A673 (cell line): ENCODE measurements around the gene DLEU7. TPM values are rescaled to one million over a fixed set of nuclear protein-coding genes. Genes with fewer than 3 reads are reported as not detected.

Experiments used
- BruUV-seq: library from RNA; stranded (reverse); fragments of 400-500 nt; replicated peaks from 2 replicates; lab custom pipeline; 2021; lab: Mats Ljungman, UMichigan
- CTCF ChIA-PET: fragments of 300-600 bp; sonication (Branson Sonifier 250); formaldehyde crosslinking; loops from one replicate; lab custom pipeline; 2022; ENCODE audit warnings: antibody characterized with exemption; lab: Charles Lee
- POLR2A ChIA-PET: fragments of 300-600 bp; sonication (Branson Sonifier 250); formaldehyde crosslinking; loops from one replicate; lab custom pipeline; 2022; ENCODE audit warnings: antibody characterized with exemption; ENCODE audit not compliant: low non-redundant PET; lab: Charles Lee
- DNase-seq: peaks from one replicate; pipeline ENCODE4 v3.0.0-alpha.2; 2015; ENCODE audit warnings: low spot score
- H3K27ac ChIP-seq: fragments of 200-600 bp; sonication (generic); 2 replicates; pipeline ENCODE4 v1.5.1; 2016; ENCODE audit warnings: mixed run types, low read depth, mild to moderate bottlenecking, mixed read lengths, antibody characterized with exemption, low read length; ENCODE audit not compliant: poor library complexity, severe bottlenecking
- H3K27me3 ChIP-seq: fragments of 200-600 bp; sonication (generic); replicated peaks from 2 replicates; pipeline ENCODE4 v1.6.1; 2017; ENCODE audit warnings: mixed run types, low read depth, mild to moderate bottlenecking, mixed read lengths, antibody characterized with exemption, low read length; ENCODE audit not compliant: insufficient read depth, poor library complexity
- H3K36me3 ChIP-seq: fragments of 200-600 bp; sonication (generic); 2 replicates; pipeline ENCODE4 v1.6.1; 2016; ENCODE audit warnings: mixed run types, mild to moderate bottlenecking, mixed read lengths, antibody characterized with exemption, low read length; ENCODE audit not compliant: insufficient read depth, poor library complexity, severe bottlenecking
- H3K4me1 ChIP-seq: fragments of 200-600 bp; sonication (generic); 2 replicates; pipeline ENCODE4 v1.6.1; 2017; ENCODE audit warnings: mixed run types, mild to moderate bottlenecking, mixed read lengths, antibody characterized with exemption, low read length; ENCODE audit not compliant: insufficient read depth, poor library complexity, severe bottlenecking
- H3K4me3 ChIP-seq: fragments of 200-600 bp; sonication (generic); 2 replicates; pipeline ENCODE4 v1.5.1; 2016; ENCODE audit warnings: low read depth, mixed run types, mild to moderate bottlenecking, mixed read lengths, low read length; ENCODE audit not compliant: poor library complexity, severe bottlenecking
- H3K9me3 ChIP-seq: fragments of 200-600 bp; sonication (generic); 2 replicates; pipeline ENCODE4 v1.6.1; 2016; ENCODE audit warnings: mixed run types, low read depth, mild to moderate bottlenecking, mixed read lengths, antibody characterized with exemption, low read length; ENCODE audit not compliant: poor library complexity, severe bottlenecking
- EZH2 ChIP-seq: fragments of 200-600 bp; sonication (generic); IDR thresholded peaks from 2 replicates; pipeline ENCODE4 v1.6.1; 2017; ENCODE audit warnings: borderline replicate concordance, low read depth, mild to moderate bottlenecking, mixed read lengths, antibody characterized with exemption, low read length; ENCODE audit not compliant: poor library complexity, severe bottlenecking
- intact Hi-C: fragments of 100-400 bp; cut with micrococcal nuclease; formaldehyde crosslinking; loops from one replicate; pipeline ENCODE4 v1.10.0; 2022; ENCODE audit not compliant: unreplicated experiment
- total RNA-seq: library from RNA; stranded (reverse); gene quantifications from 2 replicates; pipeline ENCODE4 v1.2.3, GENCODE V29; 2021
- TF ChIP-seq, protein P1 (sequence below): fragments of 300-800, 200-600 bp; sonication (generic); conservative IDR thresholded peaks from 2 replicates; pipeline ENCODE4 v1.5.1; 2017; ENCODE audit warnings: low read depth, mild to moderate bottlenecking, antibody characterized with exemption, low read length, moderate library complexity, mixed read lengths

DLEU7 gene
- total RNA-seq, 1 experiment from 2014 or later, result not detected

DNA sequence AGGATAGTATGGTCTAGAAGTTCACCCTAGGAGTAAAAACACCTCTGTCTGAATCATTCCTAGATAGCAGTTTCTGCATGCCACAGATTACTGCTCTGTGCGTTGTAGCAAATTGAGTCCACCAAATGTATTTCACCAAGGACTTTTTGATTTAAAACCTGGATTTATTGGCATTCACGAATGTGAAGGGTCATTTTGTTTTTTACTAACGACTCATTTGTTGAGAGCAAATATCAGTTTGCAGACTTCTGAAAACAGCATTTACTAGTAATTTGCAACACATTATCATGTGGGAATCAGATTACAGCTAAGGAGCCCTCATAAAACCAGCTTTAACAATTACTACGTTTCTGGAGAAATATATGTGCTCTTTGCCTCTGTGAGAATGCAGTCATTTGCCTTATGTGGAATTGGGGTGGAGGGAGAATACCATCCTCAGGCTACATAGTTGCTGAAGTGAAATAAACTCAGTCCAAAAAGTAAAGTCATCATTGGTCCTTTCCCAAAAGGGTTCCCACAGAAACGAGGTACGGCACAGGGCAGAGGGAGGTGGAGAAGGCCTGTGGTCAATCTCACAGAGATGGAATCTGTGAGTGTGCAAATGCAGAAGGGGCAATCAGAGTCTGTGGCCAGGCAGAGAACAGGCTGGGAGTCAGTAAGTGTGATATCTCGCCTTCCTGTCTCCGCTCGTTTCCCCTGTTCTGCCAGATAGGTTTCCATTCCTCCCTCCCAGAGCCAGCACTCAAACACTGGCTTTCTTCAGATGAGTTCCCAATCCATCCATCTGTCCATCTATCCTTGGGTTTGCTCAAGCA lies 63.1 kb downstream of the DLEU7 start:
- H3K4me3 ChIP-seq, result no peak overlapping the region
- ChIA-PET POLR2A (no interaction called here), CTCF (no interaction called here)
- H3K27ac ChIP-seq, result no peak overlapping the region
- H3K36me3 ChIP-seq, result no peaks in the 10 kb centered on the region
- DNase-seq, result no peak
- H3K27me3 ChIP-seq, result no peaks in the 10 kb centered on the region
- no peaks in the 10 kb centered on the region for H3K9me3 ChIP-seq
- intact Hi-C loops, result no loop called here
- TF ChIP-seq, protein P1, sequence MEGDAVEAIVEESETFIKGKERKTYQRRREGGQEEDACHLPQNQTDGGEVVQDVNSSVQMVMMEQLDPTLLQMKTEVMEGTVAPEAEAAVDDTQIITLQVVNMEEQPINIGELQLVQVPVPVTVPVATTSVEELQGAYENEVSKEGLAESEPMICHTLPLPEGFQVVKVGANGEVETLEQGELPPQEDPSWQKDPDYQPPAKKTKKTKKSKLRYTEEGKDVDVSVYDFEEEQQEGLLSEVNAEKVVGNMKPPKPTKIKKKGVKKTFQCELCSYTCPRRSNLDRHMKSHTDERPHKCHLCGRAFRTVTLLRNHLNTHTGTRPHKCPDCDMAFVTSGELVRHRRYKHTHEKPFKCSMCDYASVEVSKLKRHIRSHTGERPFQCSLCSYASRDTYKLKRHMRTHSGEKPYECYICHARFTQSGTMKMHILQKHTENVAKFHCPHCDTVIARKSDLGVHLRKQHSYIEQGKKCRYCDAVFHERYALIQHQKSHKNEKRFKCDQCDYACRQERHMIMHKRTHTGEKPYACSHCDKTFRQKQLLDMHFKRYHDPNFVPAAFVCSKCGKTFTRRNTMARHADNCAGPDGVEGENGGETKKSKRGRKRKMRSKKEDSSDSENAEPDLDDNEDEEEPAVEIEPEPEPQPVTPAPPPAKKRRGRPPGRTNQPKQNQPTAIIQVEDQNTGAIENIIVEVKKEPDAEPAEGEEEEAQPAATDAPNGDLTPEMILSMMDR, result no peak
- no peak for TF ChIP-seq EZH2
- BruUV-seq, result no TSS peak
- no peaks in the 10 kb centered on the region for H3K4me1 ChIP-seq

DNA sequence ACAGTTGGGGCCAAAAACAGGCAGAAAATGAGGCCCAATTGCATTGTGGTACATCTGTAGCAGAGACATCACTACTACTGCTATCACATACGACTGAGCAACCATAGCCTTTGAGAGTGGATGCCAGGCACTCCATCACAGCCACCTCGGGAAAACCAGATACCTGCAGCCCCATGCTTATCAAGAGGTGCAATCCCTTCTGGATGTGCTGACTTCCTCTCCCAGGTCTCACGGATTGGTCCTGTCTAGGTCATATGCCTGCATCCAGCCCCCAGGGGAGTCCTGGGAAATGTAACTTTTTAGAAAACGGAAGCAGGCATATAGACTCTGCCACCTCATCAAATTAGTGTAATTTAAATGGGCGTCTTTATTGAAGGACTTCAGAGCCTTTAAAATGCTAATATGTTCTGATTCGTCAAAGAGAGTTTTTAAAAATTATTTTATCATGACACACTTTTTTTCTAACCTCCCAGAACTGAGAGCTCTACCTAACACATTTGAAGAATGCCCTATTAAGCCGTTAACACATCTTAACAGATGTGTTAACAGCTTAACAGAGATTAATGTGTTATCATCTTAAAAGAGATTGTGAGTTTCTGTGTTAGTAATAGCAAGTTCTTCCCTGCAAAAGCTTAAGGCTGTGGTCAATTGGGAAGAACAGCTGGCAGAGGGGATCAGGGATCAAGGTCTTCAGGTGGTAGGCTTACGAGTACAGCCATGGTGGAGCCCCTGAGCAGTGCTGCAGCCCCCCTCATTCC lies 63.9 kb downstream of the DLEU7 start:
- Histone ChIP-seq H3K27me3 (no peaks in the 10 kb centered on the region), H3K4me1 (no peaks in the 10 kb centered on the region), H3K27ac (no peak overlapping the region), H3K9me3 (peaks cover 7% of the 10 kb centered on the region), H3K4me3 (no peak overlapping the region), H3K36me3 (no peaks in the 10 kb centered on the region)
- no TSS peak for BruUV-seq
- ChIA-PET CTCF (no interaction called here), POLR2A (no interaction called here)
- no peak for DNase-seq
- TF ChIP-seq EZH2, result no peak
- intact Hi-C loops, result no loop called here

Other genes starting within 250 kb of the DLEU7 start
- gene RNASEH2B, start 66.1 kb upstream of the DLEU7 start, total RNA-seq, result 74.1 and 80.7 TPM in 2 replicates